ENCODE data around the gene HSBP1L1.
"Not testable (repeated sequence)": the region's sequence is repeated elsewhere in the genome, so short reads cannot be mapped to it uniquely, and the experiment has no call there.

The HSBP1L1 gene

GRCh38 chr18:79987566-79987965 is 23.1 kb downstream of the HSBP1L1 start:
- DNase-seq, result no peak

GRCh38 chr18:79988071-79988450 is 23.6 kb downstream of the HSBP1L1 start:
- peak; percentile 67 for DNase-seq

- peak; percentile 85 for DNase-seq
These were observed 24.2 kb downstream of the HSBP1L1 start, which contains the start of gene TXNL4A for GRCh38 chr18:79988451-79989194. TSS of gene TXNL4A (minus strand) at chr18:79988563. CDS start at chr18:79988392, 171 bp downstream.

GRCh38 chr18:79989195-79989497 is 24.7 kb downstream of the HSBP1L1 start:
- no peak for DNase-seq

- no peak for DNase-seq
These were observed 27.1 kb downstream of the HSBP1L1 start for GRCh38 chr18:79991494-79991893.

- not testable (repeated sequence) for DNase-seq
These were observed 35.3 kb downstream of the HSBP1L1 start for GRCh38 chr18:79999701-80000100.

GRCh38 chr18:80000877-80001276 is 36.4 kb downstream of the HSBP1L1 start:
- DNase-seq, result no peak

- no peak for DNase-seq
These were observed 38.0 kb downstream of the HSBP1L1 start for GRCh38 chr18:80002468-80002867.

- no peak for DNase-seq
These were observed 40.3 kb downstream of the HSBP1L1 start for GRCh38 chr18:80004600-80005342.

- DNase-seq, result no peak
These were observed 42.3 kb downstream of the HSBP1L1 start for GRCh38 chr18:80006724-80007123.

- no peak for DNase-seq
These were observed 45.5 kb downstream of the HSBP1L1 start for GRCh38 chr18:80009661-80010550.

GRCh38 chr18:80010551-80010906 is 46.1 kb downstream of the HSBP1L1 start:
- no peak for DNase-seq

GRCh38 chr18:80011496-80012137 is 47.2 kb downstream of the HSBP1L1 start:
- not testable (repeated sequence) for DNase-seq

GRCh38 chr18:80012714-80013113 is 48.3 kb downstream of the HSBP1L1 start:
- no peak for DNase-seq

All from CD4-positive, alpha-beta T cell treated with Interleukin-12 subunit alpha and Interleukin-12 subunit beta, for 1 hour (primary cell).